Measurements from ENCODE around the gene ANKH. TPM values are rescaled to one million over a fixed set of nuclear protein-coding genes. Genes with fewer than 3 reads are reported as not detected.
A peak's percentile ranks its signal among the peaks of the same experiment; 100 is the strongest.

Gene ANKH
- total and polyA plus RNA-seq, 10 of the 15 experiments (the other 5 are each of a cell fraction or from before 2014, with no cell fraction given), result 2.1 to 43.9 (median 14.4) TPM

DNA sequence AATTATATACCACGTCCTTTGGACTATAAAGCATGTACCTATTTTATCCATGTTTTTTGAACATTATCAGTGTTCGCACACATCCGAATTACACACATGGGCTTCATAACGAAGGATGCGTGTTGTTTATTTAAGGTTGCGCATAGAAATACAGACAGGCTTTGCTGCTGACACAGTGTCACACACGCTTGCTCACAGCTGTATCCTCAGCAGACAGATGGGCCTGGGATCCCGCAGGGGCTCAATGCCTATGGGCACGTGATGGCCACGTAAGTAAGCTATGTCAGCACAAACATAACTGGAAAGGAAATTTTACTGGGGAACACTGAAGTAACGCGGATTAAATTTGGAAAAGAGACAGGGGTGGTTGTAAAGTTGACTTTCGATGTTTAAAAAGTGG lies 130.4 kb downstream of the ANKH start:
- no peak for TF ChIP-seq RB1 (IDR thresholded peaks at IDR 0.05; ENCODE audit: borderline replicate concordance)
- no peak for TF ChIP-seq BACH1 (IDR thresholded peaks at IDR 0.05; ENCODE audit: borderline replicate concordance)
- no peak for TF ChIP-seq ZNF207 (IDR thresholded peaks at IDR 0.05; ENCODE audit: borderline replicate concordance)
- TF ChIP-seq, protein P1, sequence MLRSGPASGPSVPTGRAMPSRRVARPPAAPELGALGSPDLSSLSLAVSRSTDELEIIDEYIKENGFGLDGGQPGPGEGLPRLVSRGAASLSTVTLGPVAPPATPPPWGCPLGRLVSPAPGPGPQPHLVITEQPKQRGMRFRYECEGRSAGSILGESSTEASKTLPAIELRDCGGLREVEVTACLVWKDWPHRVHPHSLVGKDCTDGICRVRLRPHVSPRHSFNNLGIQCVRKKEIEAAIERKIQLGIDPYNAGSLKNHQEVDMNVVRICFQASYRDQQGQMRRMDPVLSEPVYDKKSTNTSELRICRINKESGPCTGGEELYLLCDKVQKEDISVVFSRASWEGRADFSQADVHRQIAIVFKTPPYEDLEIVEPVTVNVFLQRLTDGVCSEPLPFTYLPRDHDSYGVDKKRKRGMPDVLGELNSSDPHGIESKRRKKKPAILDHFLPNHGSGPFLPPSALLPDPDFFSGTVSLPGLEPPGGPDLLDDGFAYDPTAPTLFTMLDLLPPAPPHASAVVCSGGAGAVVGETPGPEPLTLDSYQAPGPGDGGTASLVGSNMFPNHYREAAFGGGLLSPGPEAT (IDR thresholded peaks at IDR 0.05; ENCODE audit: low read depth), result no peak
- TF ChIP-seq ZBTB4 (CRISPR knock-in tag; IDR thresholded peaks at IDR 0.05), result no peak
- peak; percentile 53 for TF ChIP-seq BCL3 (IDR thresholded peaks at IDR 0.05; ENCODE audit: borderline replicate concordance, insufficient read depth, low read depth, low read length, poor library complexity, severe bottlenecking)
- TF ChIP-seq SMC3 (IDR thresholded peaks at IDR 0.05; ENCODE audit: borderline replicate concordance, low read length), result no peak
- TF ChIP-seq ASH2L (IDR thresholded peaks at IDR 0.05; ENCODE audit: borderline replicate concordance, low read depth), result no peak
- FAIRE-seq (no peak), ATAC-seq (no peak), DNase-seq (ENCODE audit: low read depth, low spot score) (no peak)
- no TSS peak for BruUV-seq (replicated peaks)
- Histone ChIP-seq H3K27ac (ENCODE audit: control insufficient read depth, insufficient read depth) (no peak overlapping the region), H3K27me3 (replicated peaks in 1 of 2; ENCODE audit: control insufficient read depth in 2 of 2, insufficient read depth in 2 of 2, low read length in 1 of 2) (no peaks in the 10 kb centered on the region), H3K79me2 (ENCODE audit: control insufficient read depth, insufficient read depth, low read length) (no peaks in the 10 kb centered on the region), H3K4me3 (no peak overlapping the region), H3K4me1 (ENCODE audit: control insufficient read depth, insufficient read depth, low read length) (peaks cover 13% of the 10 kb centered on the region), H4K20me1 (ENCODE audit: control insufficient read depth, insufficient read depth) (no peaks in the 10 kb centered on the region), H3K4me2 (ENCODE audit: control insufficient read depth, insufficient read depth) (no peak overlapping the region), H3K36me3 (ENCODE audit: control insufficient read depth in 2 of 2, insufficient read depth in 2 of 2, low read length in 1 of 2) (no peaks in the 10 kb centered on the region), H2AFZ (ENCODE audit: control insufficient read depth, low read depth, low read length) (no peak overlapping the region), H3K9ac (ENCODE audit: control insufficient read depth, insufficient read depth, low read length) (no peak overlapping the region), H3K9me3 (replicated peaks; ENCODE audit: control insufficient read depth, insufficient read depth, low read length) (no peaks in the 10 kb centered on the region)
- ChIA-PET POLR2A (no interaction called here), RAD21 (ENCODE audit: unreplicated experiment) (no interaction called here), CTCF (no interaction called here), SMC1A (ENCODE audit: uncharacterized antibody, unreplicated experiment) (no interaction called here)
- in situ Hi-C loops (cut with MboI) (no loop called here), intact Hi-C loops (cut with micrococcal nuclease; ENCODE audit: unreplicated experiment) (loop anchor here (5.0 kb wide), 1 partner anchor 131 kb away; the partner anchor contains the start of gene ANKH)
- WGBS (ENCODE audit: insufficient coverage, insufficient replicate concordance, low lambda C conversion rate, missing lambda C conversion rate), result 92% methylated on average over 13 of the region's 13 CpGs

Measured in GM12878 (cell line).